Measurements from ENCODE around the gene MIDN.

- TF ChIP-seq POLR2AphosphoS5 (IDR thresholded peaks at IDR 0.05; ENCODE audit: low read depth, low read length) (no peak), SPI1 (IDR thresholded peaks at IDR 0.05; ENCODE audit: low read depth, low read length) (no peak), POU2F2 (IDR thresholded peaks at IDR 0.05; ENCODE audit: low read depth, low read length) (no peak)
These were observed 9.7 kb upstream of the MIDN start for GRCh38 chr19:1238369-1239303.

All from GM12891 (cell line).